Neuronal stem cell (in vitro differentiated cells): ENCODE data around the gene SHKBP1.
A peak's percentile ranks its signal among the peaks of the same experiment; 100 is the strongest.

Source experiments
- DNase-seq: peaks from one replicate; pipeline ENCODE4 v3.0.0-alpha.2; 2013; ENCODE audit warnings: low spot score
- H2AFZ ChIP-seq: one replicate; pipeline ENCODE4 v1.6.1; 2013; ENCODE audit warnings: mild to moderate bottlenecking, low read length, inconsistent platforms
- H2AK5ac ChIP-seq: 2 replicates; pipeline ENCODE4 v1.6.1; 2013; ENCODE audit warnings: low read depth, mild to moderate bottlenecking, inconsistent platforms, low read length, moderate library complexity, mixed read lengths
- H2BK120ac ChIP-seq: 2 replicates; pipeline ENCODE4 v1.6.1; 2013; ENCODE audit warnings: low read depth, mild to moderate bottlenecking, inconsistent platforms, low read length, moderate library complexity, mixed read lengths
- H2BK12ac ChIP-seq: one replicate; pipeline ENCODE4 v1.6.1; 2013; ENCODE audit warnings: low read length, inconsistent platforms
- H2BK15ac ChIP-seq: 2 replicates; pipeline ENCODE4 v1.6.1; 2013; ENCODE audit warnings: mild to moderate bottlenecking, low read length, inconsistent platforms, mixed read lengths
- H2BK5ac ChIP-seq: one replicate; pipeline ENCODE4 v1.6.1; 2013; ENCODE audit warnings: inconsistent platforms, mild to moderate bottlenecking, low read length, moderate library complexity
- H3K14ac ChIP-seq: one replicate; pipeline ENCODE4 v1.6.1; 2013; ENCODE audit warnings: low read length, inconsistent platforms
- H3K18ac ChIP-seq: 2 replicates; pipeline ENCODE4 v1.6.1; 2013; ENCODE audit warnings: low read length, inconsistent platforms
- H3K23ac ChIP-seq: 2 replicates; pipeline ENCODE4 v1.6.1; 2013; ENCODE audit warnings: low read depth, mild to moderate bottlenecking, mixed read lengths, low read length, inconsistent platforms; ENCODE audit not compliant: poor library complexity
- H3K27ac ChIP-seq: replicated peaks from 3 replicates; pipeline ENCODE4 v1.5.1; 2013; ENCODE audit warnings: low read length, inconsistent platforms
- H3K27me3 ChIP-seq, 3 experiments: 2 replicates each; pipeline ENCODE4 v1.6.1; 2013; ENCODE audit warnings: low read length in 3 of 3, mild to moderate bottlenecking in 2 of 3, inconsistent platforms in 1 of 3, low read depth in 1 of 3, mixed read lengths in 1 of 3, moderate library complexity in 1 of 3; ENCODE audit not compliant: control insufficient read depth in 3 of 3, insufficient read depth in 3 of 3
- H3K36me3 ChIP-seq, 2 donors: replicated peaks in 1 of 2; 2 replicates each; pipeline ENCODE4 v1.6.1; 2013; ENCODE audit warnings: low read length in 2 of 2; ENCODE audit not compliant: control insufficient read depth in 2 of 2, insufficient read depth in 2 of 2
- H3K4ac ChIP-seq: 2 replicates; pipeline ENCODE4 v1.6.1; 2013; ENCODE audit warnings: inconsistent platforms, mild to moderate bottlenecking, low read length, moderate library complexity
- H3K4me1 ChIP-seq, 2 donors: 1 replicate in 1 of 2; 2 replicates in 1 of 2; pipeline ENCODE4 v1.6.1; 2013; ENCODE audit warnings: low read length in 2 of 2, low read depth in 1 of 2; ENCODE audit not compliant: control insufficient read depth in 2 of 2, insufficient read depth in 1 of 2
- H3K4me2 ChIP-seq: one replicate; pipeline ENCODE4 v1.6.1; 2013; ENCODE audit warnings: mild to moderate bottlenecking, low read length, inconsistent platforms; ENCODE audit not compliant: insufficient read depth, poor library complexity, severe bottlenecking
- H3K4me3 ChIP-seq, 2 donors: 2 replicates each; pipeline ENCODE4 v1.5.1; 2013; ENCODE audit warnings: low read length in 2 of 2, mild to moderate bottlenecking in 2 of 2, inconsistent platforms in 1 of 2, moderate library complexity in 1 of 2
- H3K79me1 ChIP-seq: one replicate; pipeline ENCODE4 v1.6.1; 2013; ENCODE audit warnings: low read depth, mild to moderate bottlenecking, inconsistent platforms, low read length, moderate library complexity
- H3K9ac ChIP-seq: one replicate; pipeline ENCODE4 v1.6.1; 2013; ENCODE audit warnings: mild to moderate bottlenecking, low read depth, low read length, inconsistent platforms; ENCODE audit not compliant: poor library complexity
- H3K9me3 ChIP-seq, 2 donors: replicated peaks in 1 of 2; 2 replicates each; pipeline versions ENCODE3 to v1.6.1; 2013; ENCODE audit warnings: low read length in 2 of 2, mild to moderate bottlenecking in 2 of 2, inconsistent platforms in 1 of 2, low read depth in 1 of 2, mixed read lengths in 1 of 2, moderate library complexity in 1 of 2; ENCODE audit not compliant: control insufficient read depth in 2 of 2, insufficient read depth in 1 of 2
- H4K8ac ChIP-seq: one replicate; pipeline ENCODE4 v1.6.1; 2013; ENCODE audit warnings: low read depth, mild to moderate bottlenecking, inconsistent platforms, low read length, moderate library complexity
- H4K91ac ChIP-seq: one replicate; pipeline ENCODE4 v1.6.1; 2013; ENCODE audit warnings: low read length, low read depth, mild to moderate bottlenecking, inconsistent platforms; ENCODE audit not compliant: poor library complexity
- WGBS, 2 donors: extraction: QIAGEN DNeasy Blood & Tissue Kit; methylation state at CpG; one replicate each; pipeline ENCODE4 v1.1.7; 2013; ENCODE audit warnings: missing lambda C conversion rate in 2 of 2, mixed read lengths in 1 of 2; ENCODE audit not compliant: insufficient read length in 2 of 2, insufficient replicate concordance in 1 of 2; ENCODE audit errors: extremely low coverage in 2 of 2; 5-methylcytosine and 5-hydroxymethylcytosine counted together

Gene SHKBP1

GRCh38 chr19:40588926-40589569, 12.4 kb downstream of the SHKBP1 start:
- Histone ChIP-seq H3K18ac (peak overlapping the region; percentile 31), H2BK5ac (no peak overlapping the region), H3K4me3 (peak overlapping the region in 1 of 2 donors; percentile 56), H3K79me1 (no peaks in the 10 kb centered on the region), H3K4me2 (no peak overlapping the region), H3K4me1 (peaks cover 14% of the 10 kb centered on the region in 2 donors), H2BK15ac (no peak overlapping the region), H3K36me3 (peaks cover 6 to 38% of the 10 kb centered on the region in 2 donors), H2BK12ac (no peak overlapping the region), H4K8ac (no peak overlapping the region), H3K9me3 (no peaks in the 10 kb centered on the region), H3K27ac (no peak overlapping the region), H3K9ac (peak overlapping the region; percentile 37), H4K91ac (no peak overlapping the region), H3K14ac (no peak overlapping the region), H3K27me3 (no peaks in the 10 kb centered on the region), H3K23ac (peak overlapping the region; percentile 94), H2AFZ (no peak overlapping the region), H3K4ac (peak overlapping the region; percentile 41), H2AK5ac (peak overlapping the region; percentile 2), H2BK120ac (no peak overlapping the region)
- WGBS, 2 donors: no CpG with 5 or more reads among the region's 9 CpGs
- no peak for DNase-seq

GRCh38 chr19:40589591-40590429, 13.1 kb downstream of the SHKBP1 start:
- H3K14ac ChIP-seq: no peak overlapping the region
- peaks cover 21% of the 10 kb centered on the region in 2 donors for H3K4me1 ChIP-seq
- peak overlapping the region; percentile 15 for H3K27ac ChIP-seq

GRCh38 chr19:40590464-40591265, 14.0 kb downstream of the SHKBP1 start:
- H3K9ac ChIP-seq: peak overlapping the region; percentile 63
- no peaks in the 10 kb centered on the region for H3K79me1 ChIP-seq
- H2BK120ac ChIP-seq: no peak overlapping the region
- peak overlapping the region; percentile 68 for H2BK12ac ChIP-seq
- H3K27ac ChIP-seq: no peak overlapping the region
- peak overlapping the region; percentile 51 for H2BK15ac ChIP-seq
- H2AFZ ChIP-seq: no peak overlapping the region
- WGBS, 2 donors: no CpG with 5 or more reads among the region's 22 CpGs
- H4K8ac ChIP-seq: no peak overlapping the region
- peak overlapping the region; percentile 66 for H2AK5ac ChIP-seq
- H3K27me3 ChIP-seq: no peaks in the 10 kb centered on the region
- H3K4me1 ChIP-seq: peaks cover 23 to 27% of the 10 kb centered on the region in 2 donors
- peaks cover 6 to 30% of the 10 kb centered on the region in 2 donors for H3K36me3 ChIP-seq
- no peak for DNase-seq
- H3K4me2 ChIP-seq: no peak overlapping the region
- H3K14ac ChIP-seq: no peak overlapping the region
- peak overlapping the region; percentile 46 for H4K91ac ChIP-seq
- no peak overlapping the region for H3K4ac ChIP-seq
- H3K4me3 ChIP-seq: no peak overlapping the region
- H2BK5ac ChIP-seq: peak overlapping the region; percentile 79
- H3K18ac ChIP-seq: peak overlapping the region; percentile 87
- H3K23ac ChIP-seq: peak overlapping the region; percentile 75
- H3K9me3 ChIP-seq: no peaks in the 10 kb centered on the region

More at GRCh38 chr19:40589591-40590429, 13.1 kb downstream of the SHKBP1 start:
- Histone ChIP-seq H4K8ac (no peak overlapping the region), H3K79me1 (no peaks in the 10 kb centered on the region), H3K4me3 (no peak overlapping the region), H3K4me2 (no peak overlapping the region), H3K36me3 (peaks cover 6 to 31% of the 10 kb centered on the region in 2 donors), H2AFZ (no peak overlapping the region), H3K9ac (peak overlapping the region; percentile 55), H3K9me3 (no peaks in the 10 kb centered on the region), H2BK12ac (peak overlapping the region; percentile 95), H3K18ac (peak overlapping the region; percentile 94), H4K91ac (no peak overlapping the region), H2BK5ac (peak overlapping the region; percentile 79), H3K27me3 (no peaks in the 10 kb centered on the region), H2BK15ac (peak overlapping the region; percentile 83), H2BK120ac (no peak overlapping the region), H3K23ac (peak overlapping the region; percentile 75), H3K4ac (no peak overlapping the region), H2AK5ac (peak overlapping the region; percentile 66)
- no CpG with 5 or more reads among the region's 26 CpGs for WGBS, 2 donors
- DNase-seq: no peak
